ENCODE measurements around the gene DDX56. TPM values are rescaled to one million over a fixed set of nuclear protein-coding genes. Genes with fewer than 3 reads are reported as not detected.
A peak's percentile ranks its signal among the peaks of the same experiment; 100 is the strongest.
"Not testable (repeated sequence)": the region's sequence is repeated elsewhere in the genome, so short reads cannot be mapped to it uniquely, and the experiment has no call there.

Gene DDX56
- total RNA-seq, 1 donor from 2014 or later = 25.4 TPM

- ATAC-seq (ENCODE audit: poor library complexity) = no peak
- intact Hi-C loops (cut with DNase I) = loop anchor here (10.0 kb wide), 1 partner anchor 152 kb away; no protein-coding TSS in a partner anchor
These were observed 29.5 kb upstream of the DDX56 start for GRCh38 chr7:44603193-44603592.

GRCh38 chr7:44602576-44602910 lies 28.8 kb upstream of the DDX56 start:
- intact Hi-C loops (cut with DNase I) = loop anchor here (10.0 kb wide), 1 partner anchor 152 kb away; no protein-coding TSS in a partner anchor
- DNase-seq = no peak
- ATAC-seq (ENCODE audit: poor library complexity) = no peak

More at GRCh38 chr7:44603193-44603592, 29.5 kb upstream of the DDX56 start:
- DNase-seq = no peak

GRCh38 chr7:44599222-44599621 lies 25.5 kb upstream of the DDX56 start:
- intact Hi-C loops (cut with DNase I) = no loop called here
- no peak for ATAC-seq (ENCODE audit: poor library complexity)

GRCh38 chr7:44597181-44597580 lies 23.5 kb upstream of the DDX56 start:
- ATAC-seq (ENCODE audit: poor library complexity); intact Hi-C loops (cut with DNase I); DNase-seq: not testable (repeated sequence)

More at GRCh38 chr7:44599222-44599621, 25.5 kb upstream of the DDX56 start:
- no peak for DNase-seq

GRCh38 chr7:44595934-44596635 lies 22.4 kb upstream of the DDX56 start:
- peak; percentile 95 for ATAC-seq (ENCODE audit: poor library complexity)
- intact Hi-C loops (cut with DNase I) = no loop called here
- no peak for DNase-seq

GRCh38 chr7:44590910-44591309 lies 17.2 kb upstream of the DDX56 start:
- DNase-seq (no peak), ATAC-seq (ENCODE audit: poor library complexity) (no peak)
- intact Hi-C loops (cut with DNase I) = loop anchor here (5.0 kb wide), 1 partner anchor 336 kb away; no protein-coding TSS in a partner anchor

GRCh38 chr7:44587843-44588711 lies 14.4 kb upstream of the DDX56 start:
- intact Hi-C loops (cut with DNase I) = loop anchor here (5.0 kb wide), 1 partner anchor 259 kb away; the partner anchor contains the start of gene H2AZ2
- ATAC-seq (ENCODE audit: poor library complexity) (peak; percentile 81), DNase-seq (no peak)

- no peak for ATAC-seq (ENCODE audit: poor library complexity)
- no peak for DNase-seq
- intact Hi-C loops (cut with DNase I) = no loop called here
These were observed 9.6 kb upstream of the DDX56 start for GRCh38 chr7:44583146-44583865.

GRCh38 chr7:44581879-44582603 lies 8.3 kb upstream of the DDX56 start, which contains the start of gene TMED4:
Gene TMED4, minus strand, starts transcription at chr7:44582231. Its CDS starts 25 bp downstream, at chr7:44582206.
- intact Hi-C loops (cut with DNase I) = no loop called here
- ATAC-seq (ENCODE audit: poor library complexity) (peak; percentile 98), DNase-seq (peak; percentile 100)

- no peak for DNase-seq
- intact Hi-C loops (cut with DNase I) = no loop called here
- peak; percentile 4 for ATAC-seq (ENCODE audit: poor library complexity)
These were observed 7.5 kb upstream of the DDX56 start for GRCh38 chr7:44580945-44581878.

GRCh38 chr7:44576228-44576627 lies 2.5 kb upstream of the DDX56 start:
- ATAC-seq (ENCODE audit: poor library complexity) = no peak
- no peak for DNase-seq
- intact Hi-C loops (cut with DNase I) = no loop called here

GRCh38 chr7:44575054-44575453 lies 1.3 kb upstream of the DDX56 start:
- no peak for ATAC-seq (ENCODE audit: poor library complexity)
- intact Hi-C loops (cut with DNase I) = no loop called here

GRCh38 chr7:44574287-44574872 lies 672 bp upstream of the DDX56 start:
- intact Hi-C loops (cut with DNase I) = no loop called here
- DNase-seq (no peak), ATAC-seq (ENCODE audit: poor library complexity) (no peak)

More at GRCh38 chr7:44575054-44575453, 1.3 kb upstream of the DDX56 start:
- DNase-seq = no peak

GRCh38 chr7:44572771-44573170 lies 937 bp downstream of the DDX56 start:
- intact Hi-C loops (cut with DNase I) = no loop called here
- no peak for DNase-seq
- no peak for ATAC-seq (ENCODE audit: poor library complexity)

GRCh38 chr7:44569959-44570358 lies 3.7 kb downstream of the DDX56 start:
- intact Hi-C loops (cut with DNase I) = loop anchor here (10.0 kb wide), 1 partner anchor 195 kb away; no protein-coding TSS in a partner anchor
- DNase-seq (no peak), ATAC-seq (ENCODE audit: poor library complexity) (no peak)

GRCh38 chr7:44568771-44569560 lies 4.7 kb downstream of the DDX56 start:
- intact Hi-C loops (cut with DNase I) = loop anchor here (10.0 kb wide), 1 partner anchor 194 kb away; no protein-coding TSS in a partner anchor

More at GRCh38 chr7:44568771-44569560, 4.7 kb downstream of the DDX56 start:
- ATAC-seq (ENCODE audit: poor library complexity) (no peak), DNase-seq (no peak)

Data from Right ventricle myocardium superior (tissue), 1 donor.